Esophagus muscularis mucosa (tissue), 4 donors: ENCODE results near the gene TMUB1.

Experiments
- CTCF ChIP-seq, 3 experiments: fragments of 200-600 bp in 2 of 3; fragments of 450-650 bp in 1 of 3; sonication (generic) in 2 of 3; IDR thresholded peaks; one replicate each; pipeline ENCODE4 v1.5.1; 2017 to 2019; ENCODE audit warnings: antibody characterized with exemption in 3 of 3, mild to moderate bottlenecking in 2 of 3, moderate library complexity in 1 of 3
- EP300 ChIP-seq: sonication (generic); formaldehyde crosslinking; IDR thresholded peaks from one replicate; pipeline ENCODE4 v1.6.1; 2017; ENCODE audit warnings: antibody characterized with exemption
- POLR2A ChIP-seq: fragments of 450-650 bp; IDR thresholded peaks from one replicate; pipeline ENCODE4 v1.6.1; 2017; ENCODE audit warnings: antibody characterized with exemption, moderate library complexity, mild to moderate bottlenecking, low read depth
- POLR2AphosphoS5 ChIP-seq, 2 donors: sonication (generic); formaldehyde crosslinking; IDR thresholded peaks; one replicate each; pipeline ENCODE4 v1.6.1; 2017; ENCODE audit warnings: antibody characterized with exemption in 2 of 2

GRCh38 chr7:151062111-151062398 is 21.2 kb downstream of the TMUB1 start:
- TF ChIP-seq POLR2A (no peak), EP300 (no peak), CTCF (IDR thresholded peaks at IDR 0.05) (no peak), POLR2AphosphoS5 (IDR thresholded peaks at IDR 0.05) (no peak)
